ENCODE data around the gene ALDH1L1. TPM values are rescaled to one million over a fixed set of nuclear protein-coding genes. Genes with fewer than 3 reads are reported as not detected.

Gene ALDH1L1
- total and polyA plus RNA-seq, 2 of the 4 experiments (the other 2 are of a cell fraction): not detected

DNA sequence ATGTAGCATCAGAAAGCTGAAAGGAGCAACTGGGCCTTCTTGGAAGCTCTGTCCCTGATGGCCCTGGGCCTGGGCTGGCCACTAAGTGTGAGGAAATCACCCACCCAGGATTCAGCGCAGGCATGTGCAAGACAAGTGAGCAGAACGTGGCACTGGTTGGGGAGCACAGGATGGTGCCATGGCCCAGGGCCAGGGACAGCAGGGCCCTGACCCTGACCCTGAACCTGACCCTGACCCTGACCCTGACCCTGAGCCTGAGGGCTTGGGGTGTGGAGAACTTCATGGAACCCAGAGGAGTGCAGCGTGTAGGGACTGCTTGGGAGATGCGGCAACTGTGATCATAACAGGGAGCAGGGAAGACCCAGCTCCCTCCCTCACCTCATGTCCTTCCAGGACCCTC, 5.9 kb upstream of the ALDH1L1 start:
- in situ Hi-C loops (cut with MboI; ENCODE audit: low sequenced_read_pairs) (no loop called here), dilution Hi-C loops (cut with HindIII; ENCODE audit: low sequenced_read_pairs, unreplicated experiment) (no loop called here), intact Hi-C loops (cut with micrococcal nuclease) (no loop called here)
- Histone ChIP-seq H3K27me3 (ENCODE audit: control insufficient read depth, insufficient read depth, low read length) (peaks cover 42% of the 10 kb centered on the region), H2BK120ac (ENCODE audit: low read depth, low read length) (no peak overlapping the region), H4K20me1 (ENCODE audit: insufficient read depth, low read length) (no peaks in the 10 kb centered on the region), H3K79me1 (ENCODE audit: low read depth in 1 of 2, low read length in 2 of 2) (no peaks in the 10 kb centered on the region), H2BK15ac (ENCODE audit: low read depth, low read length) (no peak overlapping the region), H3K18ac (ENCODE audit: low read depth, low read length) (no peak overlapping the region), H3K9me3 (ENCODE audit: control insufficient read depth, insufficient read depth, low read length) (no peaks in the 10 kb centered on the region), H2BK20ac (ENCODE audit: low read depth, low read length) (no peak overlapping the region), H4K5ac (ENCODE audit: low read depth, low read length) (no peak overlapping the region), H2AFZ (replicated peaks; ENCODE audit: low read length, poor library complexity) (no peak overlapping the region), H3K4ac (ENCODE audit: low read depth, low read length) (no peak overlapping the region), H2AK9ac (replicated peaks; ENCODE audit: low read depth, low read length, poor library complexity) (no peak overlapping the region), H4K91ac (ENCODE audit: insufficient read depth, low read depth, low read length) (no peak overlapping the region), H3K36me3 (ENCODE audit: control insufficient read depth, insufficient read depth, low read length) (no peaks in the 10 kb centered on the region), H4K8ac (ENCODE audit: low read depth in 2 of 2, low read length in 2 of 2) (no peak overlapping the region), H3K9me1 (ENCODE audit: insufficient read depth, low read length) (no peaks in the 10 kb centered on the region), H3K56ac (ENCODE audit: extremely low read depth, insufficient read depth, low read length) (no peak overlapping the region), H3K4me3 (ENCODE audit: insufficient read depth, low read depth, low read length) (no peak overlapping the region), H3K23ac (ENCODE audit: low read depth, low read length) (no peak overlapping the region), H3K4me2 (ENCODE audit: low read depth, low read length) (no peak overlapping the region), H3K4me1 (ENCODE audit: control insufficient read depth, insufficient read depth, low read length) (no peaks in the 10 kb centered on the region), H2AK5ac (ENCODE audit: low read depth, low read length) (no peak overlapping the region), H3K9ac (ENCODE audit: low read depth, low read length) (no peak overlapping the region), H2BK5ac (ENCODE audit: low read depth, low read length, poor library complexity, severe bottlenecking) (no peak overlapping the region), H3K27ac (ENCODE audit: insufficient read depth, low read length) (no peak overlapping the region), H3K14ac (replicated peaks; ENCODE audit: low read depth, low read length) (no peak overlapping the region)
- POLR2A ChIA-PET (ENCODE audit: unreplicated experiment): no interaction called here
- no peak for DNase-seq
- ATAC-seq (ENCODE audit: low read depth): no peak
- 44% methylated on average over 2 of the region's 4 CpGs; no CpG with 5 or more reads in 1 of the 2 experiments for WGBS, 2 experiments (ENCODE audit: extremely low coverage in 2 of 2, insufficient read length in 1 of 2)
- TF ChIP-seq, protein P1, sequence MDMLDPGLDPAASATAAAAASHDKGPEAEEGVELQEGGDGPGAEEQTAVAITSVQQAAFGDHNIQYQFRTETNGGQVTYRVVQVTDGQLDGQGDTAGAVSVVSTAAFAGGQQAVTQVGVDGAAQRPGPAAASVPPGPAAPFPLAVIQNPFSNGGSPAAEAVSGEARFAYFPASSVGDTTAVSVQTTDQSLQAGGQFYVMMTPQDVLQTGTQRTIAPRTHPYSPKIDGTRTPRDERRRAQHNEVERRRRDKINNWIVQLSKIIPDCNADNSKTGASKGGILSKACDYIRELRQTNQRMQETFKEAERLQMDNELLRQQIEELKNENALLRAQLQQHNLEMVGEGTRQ (IDR thresholded peaks at IDR 0.05; ENCODE audit: low read depth, low read length): no peak
- TF ChIP-seq, protein P2, sequence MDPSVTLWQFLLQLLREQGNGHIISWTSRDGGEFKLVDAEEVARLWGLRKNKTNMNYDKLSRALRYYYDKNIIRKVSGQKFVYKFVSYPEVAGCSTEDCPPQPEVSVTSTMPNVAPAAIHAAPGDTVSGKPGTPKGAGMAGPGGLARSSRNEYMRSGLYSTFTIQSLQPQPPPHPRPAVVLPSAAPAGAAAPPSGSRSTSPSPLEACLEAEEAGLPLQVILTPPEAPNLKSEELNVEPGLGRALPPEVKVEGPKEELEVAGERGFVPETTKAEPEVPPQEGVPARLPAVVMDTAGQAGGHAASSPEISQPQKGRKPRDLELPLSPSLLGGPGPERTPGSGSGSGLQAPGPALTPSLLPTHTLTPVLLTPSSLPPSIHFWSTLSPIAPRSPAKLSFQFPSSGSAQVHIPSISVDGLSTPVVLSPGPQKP (IDR thresholded peaks at IDR 0.05; ENCODE audit: borderline replicate concordance, low read depth, low read length): no peak
- TF ChIP-seq CEBPB (IDR thresholded peaks at IDR 0.05; ENCODE audit: low read depth, low read length) (no peak), FOS (IDR thresholded peaks at IDR 0.05; ENCODE audit: low read depth, low read length) (no peak), SMC3 (IDR thresholded peaks at IDR 0.05; ENCODE audit: low read depth, low read length) (no peak), POLR2A (IDR thresholded peaks at IDR 0.05; ENCODE audit: low read depth, low read length) (no peak), MAZ (IDR thresholded peaks at IDR 0.05; ENCODE audit: borderline replicate concordance, low read depth, low read length) (no peak), NFE2L2 (IDR thresholded peaks at IDR 0.05; ENCODE audit: low read depth, low read length) (no peak), BHLHE40 (IDR thresholded peaks at IDR 0.05; ENCODE audit: low read depth, low read length) (no peak), MAFK (IDR thresholded peaks at IDR 0.05; ENCODE audit: low read depth, low read length) (no peak), RAD21 (IDR thresholded peaks at IDR 0.05; ENCODE audit: low read length) (no peak), CHD1 (IDR thresholded peaks at IDR 0.05; ENCODE audit: low read depth, low read length) (no peak), RCOR1 (IDR thresholded peaks at IDR 0.05; ENCODE audit: insufficient replicate concordance, low read length) (no peak), MXI1 (IDR thresholded peaks at IDR 0.05; ENCODE audit: borderline replicate concordance, low read depth, low read length) (no peak), RFX5 (IDR thresholded peaks at IDR 0.05; ENCODE audit: low read depth, low read length) (no peak)
- TF ChIP-seq, protein P3, sequence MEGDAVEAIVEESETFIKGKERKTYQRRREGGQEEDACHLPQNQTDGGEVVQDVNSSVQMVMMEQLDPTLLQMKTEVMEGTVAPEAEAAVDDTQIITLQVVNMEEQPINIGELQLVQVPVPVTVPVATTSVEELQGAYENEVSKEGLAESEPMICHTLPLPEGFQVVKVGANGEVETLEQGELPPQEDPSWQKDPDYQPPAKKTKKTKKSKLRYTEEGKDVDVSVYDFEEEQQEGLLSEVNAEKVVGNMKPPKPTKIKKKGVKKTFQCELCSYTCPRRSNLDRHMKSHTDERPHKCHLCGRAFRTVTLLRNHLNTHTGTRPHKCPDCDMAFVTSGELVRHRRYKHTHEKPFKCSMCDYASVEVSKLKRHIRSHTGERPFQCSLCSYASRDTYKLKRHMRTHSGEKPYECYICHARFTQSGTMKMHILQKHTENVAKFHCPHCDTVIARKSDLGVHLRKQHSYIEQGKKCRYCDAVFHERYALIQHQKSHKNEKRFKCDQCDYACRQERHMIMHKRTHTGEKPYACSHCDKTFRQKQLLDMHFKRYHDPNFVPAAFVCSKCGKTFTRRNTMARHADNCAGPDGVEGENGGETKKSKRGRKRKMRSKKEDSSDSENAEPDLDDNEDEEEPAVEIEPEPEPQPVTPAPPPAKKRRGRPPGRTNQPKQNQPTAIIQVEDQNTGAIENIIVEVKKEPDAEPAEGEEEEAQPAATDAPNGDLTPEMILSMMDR (conservative IDR thresholded peaks at IDR 0.05; ENCODE audit: low read depth, low read length): no peak
- no TSS peak for BruUV-seq (replicated peaks)
- CTCF ChIA-PET: no interaction called here
